GM18861 (cell line): ENCODE data around the gene HOXA6.
A peak's percentile ranks its signal among the peaks of the same experiment; 100 is the strongest.

ENCODE experiments used
- ATAC-seq: cut with Tn5 transposase; IDR thresholded peaks from one replicate; pipeline ENCODE4 v1.9.1; 2021; ENCODE audit not compliant: unreplicated experiment

Gene HOXA6

GRCh38 chr7:27151931-27152815 lies 4.6 kb upstream of the HOXA6 start, which contains the start of gene HOXA3:
TSS of gene HOXA3 (minus strand) at chr7:27152583. CDS start at chr7:27110640, 41,943 bp downstream.
- no peak for ATAC-seq

- no peak for ATAC-seq
Observed at GRCh38 chr7:27151341-27151930, 3.9 kb upstream of the HOXA6 start.

DNA sequence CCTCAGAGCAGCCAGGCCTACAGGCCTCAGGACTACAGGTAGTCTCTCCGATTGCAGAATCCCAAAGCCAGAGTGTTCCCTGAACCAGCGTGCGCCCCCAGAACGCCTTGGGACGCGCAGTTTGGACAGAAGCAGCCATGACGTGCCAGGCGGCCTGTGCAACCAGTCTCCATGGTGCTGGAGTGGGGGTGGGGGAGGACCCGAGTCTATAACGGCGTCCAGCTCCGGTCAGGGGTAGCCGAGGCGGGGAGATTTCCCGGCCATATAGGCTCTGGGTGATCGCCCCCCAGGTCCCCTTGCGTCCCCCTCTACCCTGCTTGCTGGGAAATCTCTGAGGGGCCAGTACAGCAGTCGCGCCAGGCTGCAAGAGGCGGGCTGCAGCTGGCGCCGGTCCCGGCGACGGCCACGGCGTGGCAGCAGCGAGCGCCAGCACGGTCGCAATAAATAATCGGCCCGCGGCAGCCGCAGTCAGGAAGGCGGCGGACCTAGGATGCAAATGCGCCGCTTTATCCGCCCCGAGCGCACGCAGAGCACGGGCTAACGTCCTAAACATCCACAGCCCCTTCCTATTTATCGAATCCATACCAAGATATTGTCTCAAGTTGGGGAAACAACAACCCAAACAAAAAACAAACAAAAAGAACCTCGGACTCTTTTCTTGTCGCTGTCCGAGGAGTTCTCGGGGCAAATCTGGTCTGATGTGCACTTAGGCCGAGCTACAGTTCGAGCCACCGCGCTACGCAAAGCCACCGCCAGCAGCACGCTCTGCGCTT lies 3.2 kb upstream of the HOXA6 start:
- peak; percentile 73 for ATAC-seq

- no peak for ATAC-seq
Observed at GRCh38 chr7:27149842-27150567, 2.4 kb upstream of the HOXA6 start.

DNA sequence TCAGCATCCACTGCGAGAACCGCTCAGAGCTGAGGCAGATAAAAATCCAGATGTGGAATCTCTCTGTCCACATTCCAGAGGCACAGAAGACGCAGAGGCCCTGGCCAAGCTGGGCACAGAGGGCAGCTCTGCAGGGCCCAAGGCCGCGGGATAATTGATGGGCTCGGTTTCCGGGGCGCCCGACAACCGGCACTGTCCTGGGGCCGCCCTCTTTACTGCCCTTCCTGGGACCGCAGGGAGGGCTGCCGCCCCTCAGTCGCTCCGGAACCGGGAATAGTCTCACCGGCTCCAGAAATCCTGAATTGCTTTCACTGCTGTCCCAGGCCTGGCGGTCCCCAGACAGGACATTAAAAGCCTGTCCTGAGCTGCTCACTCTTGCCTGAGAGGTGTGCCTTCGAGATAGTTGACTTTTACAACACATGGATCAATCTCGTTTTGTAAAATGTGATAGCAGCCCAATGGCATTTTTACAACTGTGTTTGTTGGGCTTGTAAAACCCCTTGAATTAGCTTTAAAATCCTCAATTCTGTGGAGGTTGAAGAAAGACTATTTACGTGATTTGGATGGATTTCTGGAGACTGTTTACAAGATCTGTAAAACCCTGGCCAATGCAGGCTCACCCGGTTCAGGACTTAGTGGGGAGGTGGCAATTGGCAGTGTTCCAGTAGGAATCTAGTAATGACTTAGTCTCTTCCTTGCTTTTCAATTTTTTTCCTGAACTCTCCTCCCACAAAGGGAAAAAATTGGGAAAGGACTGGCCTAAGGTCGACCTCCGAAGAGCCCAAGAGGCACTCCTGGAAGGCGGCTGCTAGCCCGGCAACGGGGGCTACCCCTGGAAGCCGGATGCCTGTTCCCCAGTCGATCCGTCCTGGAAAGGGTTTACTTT lies 1.4 kb upstream of the HOXA6 start:
- no peak for ATAC-seq

DNA sequence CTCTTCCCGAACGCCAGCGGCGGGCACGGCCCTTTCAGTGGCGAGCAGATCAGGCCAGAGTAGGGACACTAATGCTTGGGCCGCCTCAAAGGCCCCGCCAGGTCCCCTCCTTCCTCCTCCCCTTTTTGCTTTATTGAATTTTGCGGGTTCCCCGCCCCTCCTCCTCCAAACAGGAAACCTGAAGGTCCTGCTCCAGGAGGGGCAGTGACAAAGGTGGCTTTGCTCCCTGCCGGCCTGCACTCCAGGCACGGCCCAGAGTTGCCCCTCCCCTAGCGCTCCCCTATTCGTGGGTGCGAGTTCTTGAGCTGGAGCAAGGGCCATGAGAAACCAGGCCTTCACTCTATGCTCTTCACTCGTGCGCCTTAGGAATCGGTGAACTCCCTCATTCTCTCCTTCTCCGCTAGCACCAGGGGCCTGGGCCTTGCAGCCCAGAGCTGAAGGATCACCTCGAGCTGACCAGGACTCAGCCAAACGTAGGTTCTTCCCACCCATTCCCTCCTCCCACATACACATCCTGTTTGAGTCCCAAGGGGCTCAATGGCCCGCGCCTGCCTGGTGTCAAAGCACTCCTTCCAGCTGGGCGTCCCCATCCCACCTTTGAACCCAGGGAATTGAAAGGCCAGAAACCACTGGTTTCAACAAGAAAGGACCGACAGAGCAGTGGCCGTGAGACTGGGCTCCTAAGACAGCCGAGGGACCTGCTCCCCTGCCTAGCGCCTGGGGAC lies 619 bp upstream of the HOXA6 start:
- ATAC-seq = no peak

DNA sequence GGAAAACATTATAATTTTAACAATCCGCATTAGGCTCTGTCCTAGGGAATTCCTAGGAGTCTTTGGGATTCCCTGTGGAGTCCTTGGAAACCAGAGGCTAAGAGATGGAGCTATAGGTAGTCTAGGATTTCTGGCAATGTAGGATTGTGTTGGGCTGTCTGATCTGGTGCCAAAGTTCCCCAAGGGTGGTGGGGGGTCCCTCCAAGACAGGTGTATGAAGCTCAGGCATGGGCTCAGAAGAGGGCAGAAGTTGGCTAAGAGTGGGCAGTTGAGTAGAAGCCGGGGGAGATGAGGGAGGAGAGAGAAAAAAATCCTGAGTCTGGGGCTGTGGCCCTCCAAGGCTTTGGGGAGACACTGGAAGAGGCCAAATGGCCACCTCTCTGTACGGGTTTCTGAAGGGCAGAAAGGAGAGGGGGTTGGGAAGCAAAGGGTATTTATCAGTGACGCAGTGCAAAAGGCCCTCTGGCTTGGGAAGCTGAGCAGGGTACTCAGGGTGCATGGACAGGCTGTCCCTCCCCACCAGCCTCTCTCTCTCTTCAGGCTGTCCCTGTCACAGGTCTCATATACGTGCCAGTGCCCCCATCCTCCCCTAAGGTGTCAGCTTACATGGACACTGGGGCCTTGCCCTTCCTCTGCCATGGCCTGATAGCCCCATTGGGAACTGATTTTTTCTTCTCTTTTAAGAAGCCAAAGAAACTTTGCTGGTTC lies 929 bp downstream of the HOXA6 start:
- ATAC-seq = no peak

- ATAC-seq = no peak
Observed at GRCh38 chr7:27145914-27146412, 1.6 kb downstream of the HOXA6 start.

DNA sequence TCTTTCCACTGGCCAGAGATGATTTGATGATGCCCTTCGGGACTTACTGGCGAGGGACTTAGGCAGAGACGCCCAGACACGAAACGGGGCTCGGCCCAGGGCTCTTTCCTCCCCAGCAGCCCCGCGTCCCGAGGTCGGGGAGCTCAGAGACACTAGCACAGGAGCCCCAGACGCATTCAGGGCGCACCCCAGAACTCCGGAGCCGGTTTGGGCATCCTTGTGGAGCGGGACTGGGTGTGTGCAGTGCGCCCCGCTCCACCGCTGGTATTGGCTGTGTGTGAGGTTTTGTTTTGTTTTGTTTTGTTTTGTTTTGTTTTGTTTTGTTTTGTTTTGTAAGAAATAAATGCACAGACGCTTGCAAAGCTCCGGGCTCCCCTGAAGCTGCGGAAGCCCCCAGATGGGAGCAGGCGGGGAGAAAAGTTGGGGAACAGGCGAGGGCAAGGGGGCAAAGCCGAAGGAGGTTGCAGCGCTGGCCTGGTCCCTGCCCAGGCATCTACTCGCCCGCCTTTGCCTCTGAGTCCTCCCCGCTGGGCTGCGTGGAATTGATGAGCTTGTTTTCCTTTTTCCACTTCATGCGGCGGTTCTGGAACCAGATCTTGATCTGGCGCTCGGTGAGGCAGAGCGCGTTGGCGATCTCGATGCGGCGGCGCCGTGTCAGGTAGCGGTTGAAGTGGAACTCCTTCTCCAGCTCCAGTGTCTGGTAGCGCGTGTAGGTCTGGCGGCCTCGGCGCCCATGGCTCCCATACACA lies 2.2 kb downstream of the HOXA6 start:
- no peak for ATAC-seq

DNA sequence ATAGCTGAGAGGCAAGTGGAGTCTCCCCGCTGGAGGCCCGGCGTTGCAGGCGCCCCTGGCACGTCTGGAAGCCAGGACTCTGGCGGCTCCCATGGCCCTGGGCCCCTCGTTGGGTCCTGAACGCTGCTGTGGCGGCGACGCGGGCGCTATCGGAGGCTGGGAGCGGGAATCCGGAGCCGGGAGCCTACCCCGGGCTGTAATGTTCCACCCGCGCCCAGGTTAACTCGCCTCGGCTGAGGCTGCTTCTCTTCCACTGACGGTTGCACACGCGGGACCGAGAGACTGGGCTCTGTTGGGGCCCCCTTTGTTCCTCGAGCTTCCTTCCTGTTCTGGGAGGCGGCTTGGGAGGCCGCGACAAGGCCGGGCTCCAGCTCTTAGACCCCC lies 2.8 kb downstream of the HOXA6 start:
- ATAC-seq = no peak

- no peak for ATAC-seq
Observed at GRCh38 chr7:27143950-27144780, 3.4 kb downstream of the HOXA6 start.

DNA sequence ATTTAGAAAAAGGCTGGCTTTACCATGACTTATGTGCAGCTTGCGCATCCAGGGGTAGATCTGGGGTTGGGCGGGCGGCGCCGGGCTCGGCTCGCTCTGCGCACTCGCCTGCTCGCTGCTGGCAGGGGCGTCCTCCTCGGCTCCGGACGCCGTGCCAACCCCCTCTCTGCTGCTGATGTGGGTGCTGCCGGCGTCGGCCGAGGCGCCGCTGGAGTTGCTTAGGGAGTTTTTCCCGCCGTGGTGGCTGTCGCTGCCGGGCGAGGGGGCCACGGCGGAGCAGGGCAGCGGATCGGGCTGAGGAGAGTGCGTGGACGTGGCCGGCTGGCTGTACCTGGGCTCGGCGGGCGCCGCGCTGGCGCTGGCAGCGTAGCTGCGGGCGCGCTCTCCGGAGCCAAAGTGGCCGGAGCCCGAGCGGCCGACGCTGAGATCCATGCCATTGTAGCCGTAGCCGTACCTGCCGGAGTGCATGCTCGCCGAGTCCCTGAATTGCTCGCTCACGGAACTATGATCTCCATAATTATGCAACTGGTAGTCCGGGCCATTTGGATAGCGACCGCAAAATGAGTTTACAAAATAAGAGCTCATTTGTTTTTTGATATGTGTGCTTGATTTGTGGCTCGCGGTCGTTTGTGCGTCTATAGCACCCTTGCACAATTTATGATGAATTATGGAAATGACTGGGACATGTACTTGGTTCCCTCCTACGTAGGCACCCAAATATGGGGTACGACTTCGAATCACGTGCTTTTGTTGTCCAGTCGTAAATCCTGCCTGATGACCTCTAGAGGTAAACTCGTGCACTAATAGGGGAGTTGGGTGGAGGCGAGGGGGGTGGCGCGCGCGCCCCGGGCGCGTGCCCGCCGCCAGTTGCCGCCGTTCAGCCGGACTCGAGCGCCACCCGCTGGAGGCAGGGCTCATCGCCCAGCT lies 4.3 kb downstream of the HOXA6 start, which contains the start of gene HOXA5:
HOXA5 (minus strand) TSS at position 659 of the 927 bp plus-strand sequence; CDS start at position 585, 74 bp downstream.
- no peak for ATAC-seq

DNA sequence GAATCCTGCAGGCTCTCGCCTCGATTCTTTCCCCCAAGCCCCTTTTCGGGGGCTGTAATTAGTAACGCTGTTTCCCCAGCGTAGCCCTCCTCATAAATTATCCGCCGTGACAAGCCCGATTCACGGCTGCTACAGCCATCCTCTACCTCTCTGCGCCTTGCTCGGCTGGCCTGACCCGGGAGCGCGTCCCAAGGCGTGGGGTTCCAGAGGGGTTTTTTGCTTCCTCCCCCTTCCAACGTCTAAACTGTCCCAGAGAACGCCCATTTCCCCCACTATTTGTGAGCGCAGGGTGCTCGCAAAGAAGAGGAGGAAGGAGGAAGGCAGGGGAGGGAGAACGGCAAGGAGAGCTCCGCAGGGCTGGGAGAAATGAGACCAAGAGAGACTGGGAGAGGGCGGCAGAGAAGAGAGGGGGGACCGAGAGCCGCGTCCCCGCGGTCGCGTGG lies 5.0 kb downstream of the HOXA6 start:
- no peak for ATAC-seq

- ATAC-seq = no peak
Observed at GRCh38 chr7:27141923-27142579, 5.5 kb downstream of the HOXA6 start.
